ENCODE measurements around the gene IRF1.

The IRF1 gene

DNA sequence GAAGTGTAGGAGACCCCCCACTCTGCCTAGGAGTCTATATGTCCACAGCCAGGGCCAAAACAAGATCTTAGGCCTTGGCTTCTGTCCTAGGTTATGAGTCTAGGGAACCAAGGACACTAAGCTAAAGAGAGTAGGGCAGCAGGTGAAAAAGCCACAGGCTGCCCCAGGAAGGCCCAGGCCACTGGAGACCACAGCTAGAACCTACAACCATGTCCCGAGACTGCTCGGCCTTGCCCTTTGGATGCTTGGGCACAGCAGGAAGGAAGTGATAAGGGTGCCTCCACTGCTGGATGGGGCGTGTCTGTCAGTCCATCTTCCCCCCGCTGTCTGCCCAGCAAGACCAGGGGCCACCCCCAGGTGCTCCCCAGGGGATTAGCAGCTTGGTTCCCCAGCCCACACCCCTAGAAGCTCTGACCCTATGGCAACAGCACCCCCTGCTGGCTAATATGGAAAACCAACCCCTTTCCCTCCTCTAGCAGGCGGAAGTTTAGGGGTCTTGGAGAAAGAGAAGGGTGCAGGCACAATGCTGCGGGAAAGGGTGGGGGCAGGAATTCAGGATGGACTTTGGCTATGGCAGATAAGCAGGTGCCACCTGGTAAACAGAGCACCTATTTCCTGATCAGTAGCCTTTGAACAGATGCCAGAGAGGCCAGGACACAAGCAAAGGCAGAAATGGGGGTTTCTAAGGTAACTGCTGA, 10.5 kb upstream of the IRF1 start:
- FAIRE-seq = no peak

- no peak for FAIRE-seq
Measured at GRCh38 chr5:132500244-132500930, 9.8 kb upstream of the IRF1 start.

DNA sequence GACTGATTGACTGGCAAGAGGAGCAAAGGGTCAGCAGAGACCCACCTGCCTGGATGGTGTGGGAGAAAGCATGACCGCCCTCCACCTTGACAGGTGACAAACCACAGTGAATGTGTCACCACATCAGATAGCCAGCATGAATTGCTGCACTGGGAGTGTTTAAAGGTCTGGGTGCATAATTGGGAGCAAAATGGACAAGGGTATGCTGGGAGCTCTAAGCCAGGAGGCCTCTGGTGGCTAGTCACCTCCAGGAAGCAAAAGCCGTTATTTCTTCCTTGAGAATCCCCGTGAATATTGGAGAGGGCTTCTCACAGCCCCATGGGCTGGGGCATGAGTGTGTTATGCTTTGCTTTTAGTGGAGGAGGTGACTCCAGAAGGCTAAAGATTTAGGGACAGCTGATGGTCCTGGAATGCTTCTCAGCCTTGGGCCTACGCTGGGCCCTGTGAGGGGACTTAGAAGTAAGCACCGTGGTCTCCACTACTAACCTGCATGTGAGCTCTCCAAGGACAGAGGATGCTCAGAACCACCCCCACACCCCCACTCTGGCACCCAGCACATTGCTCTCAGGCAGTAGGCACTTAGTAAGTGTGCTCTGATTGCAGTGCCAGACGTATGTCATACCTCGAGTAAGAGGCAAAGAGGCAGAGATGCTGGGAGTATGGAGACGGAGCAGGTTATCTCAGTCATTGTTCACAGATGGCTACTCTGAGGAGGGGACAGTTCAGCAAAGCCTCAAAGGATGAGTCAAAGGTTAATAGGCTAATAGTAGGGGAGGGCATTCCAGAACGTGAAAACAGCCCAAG, 9.1 kb upstream of the IRF1 start:
- no peak for FAIRE-seq

DNA sequence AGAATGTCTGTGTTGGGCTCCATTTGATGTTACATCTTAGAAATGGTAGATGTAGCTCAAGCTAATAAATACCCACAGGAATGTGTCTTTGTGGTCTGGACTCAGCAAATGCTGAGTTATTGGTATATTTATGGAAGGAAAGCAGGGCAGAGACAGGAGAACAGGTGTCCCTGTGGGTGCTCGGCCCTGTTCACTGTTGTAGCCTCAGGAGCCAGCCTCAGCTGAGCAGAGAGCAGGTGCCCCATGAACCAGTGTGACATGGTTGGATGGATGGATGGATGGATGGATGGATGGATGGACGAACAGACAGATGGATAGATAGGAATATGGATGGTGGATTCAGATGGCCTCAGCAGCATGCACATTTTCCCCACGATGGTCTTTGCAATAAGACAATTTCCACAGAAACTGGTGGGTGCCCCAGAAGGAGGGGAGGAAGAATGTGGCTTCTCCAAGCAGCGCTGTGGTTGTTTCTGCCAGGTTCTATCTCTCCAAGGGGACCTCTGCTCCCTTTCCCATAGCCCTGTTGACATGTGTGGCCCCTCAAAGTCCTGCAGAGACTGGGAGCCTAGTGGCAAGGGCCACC, 8.2 kb upstream of the IRF1 start:
- no peak for FAIRE-seq

DNA sequence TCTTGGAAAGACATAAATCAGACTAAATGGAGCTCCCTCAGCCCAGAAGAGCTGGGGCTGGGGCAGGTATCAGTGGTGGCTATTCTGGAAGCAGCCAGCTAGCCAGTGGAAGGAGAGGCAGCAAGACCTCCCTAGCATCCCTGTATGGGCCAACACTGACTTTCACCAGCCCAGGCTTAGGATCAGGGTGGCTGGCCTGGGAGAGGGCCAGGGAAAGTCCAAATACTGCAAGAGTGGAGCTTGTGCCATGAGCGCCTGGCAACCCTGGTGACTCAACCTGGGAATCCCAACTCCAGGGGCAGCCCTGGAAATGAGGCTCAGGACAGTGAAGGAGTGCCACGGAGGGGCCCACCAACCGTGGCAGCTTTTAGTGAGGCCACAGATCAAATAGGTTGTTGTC, 7.6 kb upstream of the IRF1 start:
- FAIRE-seq = no peak

DNA sequence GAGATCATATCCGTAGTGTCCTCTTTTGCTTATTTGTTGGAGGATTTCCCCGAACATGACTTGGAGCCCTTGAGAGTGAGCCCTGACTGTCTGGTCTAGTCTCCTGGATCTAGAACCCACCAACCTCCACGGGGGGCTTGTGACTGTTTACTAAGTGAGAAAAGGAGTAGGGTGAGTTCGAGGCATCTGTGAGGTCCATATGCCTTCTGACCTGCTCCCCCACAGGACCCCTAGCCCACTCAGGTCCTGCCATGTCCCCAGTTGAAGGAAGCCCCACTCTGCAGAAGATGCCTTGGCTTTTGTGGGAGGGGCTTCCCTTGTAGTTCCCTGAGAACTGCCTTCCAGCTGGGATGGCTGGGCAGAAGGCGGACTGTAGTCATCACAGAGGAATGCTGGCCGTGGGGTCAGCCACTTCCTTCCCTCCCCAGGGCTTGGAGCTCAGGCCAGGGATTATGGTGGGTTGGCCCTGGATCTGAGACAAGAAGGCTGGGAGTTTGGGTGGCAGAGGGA, 7.0 kb upstream of the IRF1 start:
- no peak for FAIRE-seq

DNA sequence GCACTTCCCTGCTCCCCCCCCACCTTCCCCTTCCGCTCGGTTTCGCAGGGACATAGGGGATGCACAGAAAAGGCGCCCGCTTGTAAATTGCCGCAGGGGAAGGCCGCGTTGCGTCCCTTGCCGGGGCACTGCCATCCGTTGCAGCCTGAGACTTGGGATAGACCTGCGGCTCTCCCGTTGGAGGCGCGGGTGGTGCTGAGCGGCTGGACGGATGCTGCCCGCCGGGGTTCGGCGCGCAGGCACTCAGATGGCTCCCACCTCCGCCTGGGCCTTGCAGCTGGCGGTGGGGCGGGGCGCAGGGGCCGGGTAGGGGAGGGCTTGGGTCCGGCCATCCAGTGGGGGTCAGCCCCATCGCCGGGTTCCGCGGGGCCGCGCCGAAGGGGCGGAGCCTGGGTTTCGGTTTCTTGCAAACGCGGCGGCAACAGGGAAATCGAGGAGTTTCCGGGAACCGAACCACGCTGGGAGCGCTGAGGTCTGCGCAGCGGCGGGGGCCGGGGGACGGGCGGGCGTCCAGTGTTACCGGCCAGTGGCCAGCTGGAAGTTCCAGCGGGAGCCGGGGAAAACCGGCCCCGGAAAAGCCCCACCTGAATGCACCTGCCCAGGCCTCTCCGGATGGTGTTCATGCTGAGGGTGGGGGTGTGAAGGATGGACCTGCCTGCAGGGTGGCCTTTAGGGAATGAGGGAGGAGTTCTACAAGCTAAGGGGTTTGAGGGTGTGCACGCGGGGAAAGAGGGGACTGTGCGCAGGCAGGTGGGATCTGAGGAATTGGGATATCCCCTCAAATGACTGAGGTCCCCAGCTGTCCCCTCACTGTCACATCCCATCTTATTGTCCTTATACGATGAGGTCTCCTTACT, 6.3 kb upstream of the IRF1 start:
- FAIRE-seq = no peak

DNA sequence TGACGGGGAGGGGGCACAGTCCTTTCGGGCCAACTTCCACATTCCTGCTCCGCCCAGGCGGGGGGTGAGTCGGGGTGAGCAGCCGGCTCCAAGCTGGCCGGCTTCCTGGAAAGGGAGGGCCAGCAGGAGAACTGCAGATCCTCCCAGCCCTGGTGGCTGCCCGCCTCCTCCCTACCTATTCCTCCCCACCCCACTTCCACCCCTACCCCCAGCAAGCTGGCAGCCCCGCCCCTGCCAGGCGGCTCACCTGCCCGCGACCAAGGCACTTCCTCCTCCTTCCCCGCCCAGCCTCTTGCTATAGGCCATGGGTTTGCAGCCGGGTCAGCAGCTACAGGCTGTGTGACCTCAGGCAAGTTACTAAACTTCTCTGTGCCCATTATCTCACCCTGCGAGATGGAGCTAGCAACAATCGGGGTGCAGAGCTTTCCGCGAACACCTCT, 5.6 kb upstream of the IRF1 start:
- no peak for FAIRE-seq

DNA sequence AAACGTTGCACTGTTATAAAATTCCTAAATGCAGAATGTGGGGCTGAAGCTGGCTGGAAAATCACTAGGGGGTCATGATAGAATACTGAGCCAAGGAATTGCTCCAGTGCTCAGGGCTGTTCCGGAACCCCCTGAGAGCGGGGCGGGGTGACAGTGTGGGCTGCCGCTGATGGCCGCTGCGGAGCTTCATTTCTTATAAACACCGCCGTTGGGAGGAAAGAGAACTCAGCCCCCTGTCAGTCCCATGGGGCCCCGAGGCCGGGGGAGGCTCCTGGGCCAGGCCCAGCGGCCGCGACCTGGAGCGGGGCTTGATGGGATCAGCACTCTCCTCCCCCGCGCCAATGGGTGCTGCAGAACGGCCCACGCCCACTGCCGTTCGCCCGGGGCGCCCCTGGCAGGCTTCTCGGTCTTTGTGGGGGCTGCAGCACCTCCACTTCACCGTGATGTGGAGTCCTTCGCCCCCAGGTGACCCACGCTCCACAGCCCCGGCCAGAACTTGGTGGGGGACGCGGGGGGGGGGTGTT, 5.2 kb upstream of the IRF1 start:
- FAIRE-seq = no peak

- no peak for FAIRE-seq
Measured at GRCh38 chr5:132493821-132494220, 3.2 kb upstream of the IRF1 start.

- no peak for FAIRE-seq
Measured at GRCh38 chr5:132493241-132493640, 2.7 kb upstream of the IRF1 start.

DNA sequence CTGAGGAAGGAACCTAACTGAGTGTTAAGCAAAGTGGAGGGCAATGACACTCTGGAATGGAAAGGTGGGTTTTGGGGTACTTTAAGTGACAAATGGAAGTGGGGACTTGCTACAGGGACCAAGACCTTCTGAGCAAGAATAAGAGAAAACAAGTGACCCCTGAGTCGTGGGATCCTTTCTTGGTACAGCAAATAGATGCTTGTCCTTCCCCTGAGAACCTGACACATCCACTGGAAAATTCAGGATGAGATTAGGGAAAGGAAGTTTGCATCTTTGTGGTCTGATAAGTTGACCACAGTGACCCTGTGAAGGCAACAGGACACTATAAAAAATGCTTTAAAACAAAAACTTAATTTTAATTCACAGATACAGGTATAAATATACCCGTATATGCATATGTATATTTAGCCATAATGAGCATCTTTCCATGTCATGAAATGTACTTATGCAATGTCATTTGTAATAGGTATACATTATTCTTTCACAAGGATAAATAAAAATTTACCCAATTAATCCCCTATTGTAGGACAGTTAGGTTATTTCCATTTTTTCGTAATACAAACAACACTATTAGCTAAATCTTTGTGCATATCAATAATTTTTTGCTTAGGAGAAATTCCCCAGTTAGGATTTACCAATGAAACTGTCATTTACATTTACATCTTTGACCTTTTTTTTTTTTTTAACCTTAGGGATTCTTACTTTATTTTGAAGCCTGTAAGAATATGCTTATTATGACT, 2.0 kb upstream of the IRF1 start:
- no peak for FAIRE-seq

DNA sequence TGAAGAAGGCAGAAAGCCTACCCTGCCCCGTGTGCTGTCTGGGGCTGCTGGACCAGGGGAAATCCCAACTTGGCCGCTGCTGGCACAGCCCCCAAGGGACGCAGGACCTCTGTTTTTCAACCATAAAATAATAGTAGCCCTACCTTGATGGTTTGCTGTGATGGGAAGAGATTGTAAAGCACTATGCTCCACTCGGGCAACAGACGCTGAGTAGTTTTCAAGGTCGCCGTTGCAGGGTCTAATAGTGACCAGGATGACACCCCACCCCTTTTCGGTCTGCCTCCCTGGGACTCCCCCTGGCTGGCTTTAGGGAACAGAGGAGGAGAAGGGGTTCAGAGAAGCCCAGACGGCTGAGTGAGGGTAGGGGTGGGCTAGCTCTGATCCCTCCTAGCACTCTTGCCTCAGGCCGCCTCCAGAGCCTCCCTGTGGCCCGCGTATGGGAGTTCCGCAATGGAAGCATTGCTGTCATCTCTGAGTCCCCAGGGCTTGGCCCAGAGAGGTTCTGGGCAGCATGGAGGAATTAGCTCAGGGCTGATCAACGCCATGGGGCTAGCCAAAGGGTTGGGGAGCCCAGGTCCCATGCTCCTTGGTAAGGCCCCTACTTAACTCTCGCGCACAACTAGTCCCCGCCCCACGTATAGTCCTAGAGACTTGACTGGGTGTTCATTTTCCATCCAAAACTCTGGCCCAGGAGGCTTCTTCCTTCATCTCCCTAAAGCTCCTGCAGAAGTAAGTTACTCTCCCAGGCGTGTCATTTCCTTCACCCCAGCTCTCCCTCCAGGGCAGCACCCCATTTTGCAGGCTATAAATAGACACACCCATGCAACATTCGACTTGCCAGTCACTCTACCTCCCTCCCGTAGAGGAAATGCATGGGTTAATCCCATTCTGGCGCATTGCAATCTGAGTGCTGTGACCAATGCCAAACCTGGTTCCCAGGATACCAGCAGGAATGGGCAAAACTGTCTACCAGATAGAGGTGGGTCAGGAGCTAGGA, 1.1 kb upstream of the IRF1 start:
- no peak for FAIRE-seq

GRCh38 chr5:132489871-132490483, 596 bp downstream of the IRF1 start:
- no peak for FAIRE-seq

DNA sequence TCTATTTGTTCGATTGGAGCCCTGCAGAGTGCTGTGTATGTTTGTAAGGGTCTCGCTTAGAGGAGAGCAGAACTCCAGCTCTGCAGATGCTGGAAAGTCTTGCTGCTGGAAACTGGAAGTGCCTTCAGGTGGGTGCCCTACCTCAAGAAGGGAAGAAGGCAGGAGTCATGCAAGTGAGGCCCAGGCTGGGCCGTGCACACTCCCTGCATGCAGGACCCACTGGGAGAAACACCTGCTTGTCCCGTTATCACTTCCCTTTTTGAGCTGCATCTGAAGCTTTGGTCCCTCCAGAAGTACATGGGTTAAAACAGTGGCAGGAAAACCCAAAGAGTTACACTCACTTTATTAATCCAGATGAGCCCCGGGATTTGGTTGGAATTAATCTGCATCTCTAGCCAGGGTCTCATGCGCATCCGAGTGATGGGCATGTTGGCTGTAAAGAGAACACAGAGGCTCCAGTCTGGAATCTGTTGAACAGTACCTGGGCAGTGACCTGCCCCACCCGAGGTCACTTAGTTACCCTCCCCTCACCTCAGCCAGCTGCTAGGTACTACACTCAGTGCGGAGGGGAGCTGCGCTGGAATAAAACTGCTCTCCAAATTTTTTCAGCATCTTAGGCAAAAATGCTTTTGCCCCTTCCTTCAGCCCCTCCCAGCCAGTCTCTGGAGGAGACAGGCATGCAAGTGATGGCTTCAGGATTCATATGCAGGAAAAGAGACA, 1.4 kb downstream of the IRF1 start:
- FAIRE-seq = no peak

DNA sequence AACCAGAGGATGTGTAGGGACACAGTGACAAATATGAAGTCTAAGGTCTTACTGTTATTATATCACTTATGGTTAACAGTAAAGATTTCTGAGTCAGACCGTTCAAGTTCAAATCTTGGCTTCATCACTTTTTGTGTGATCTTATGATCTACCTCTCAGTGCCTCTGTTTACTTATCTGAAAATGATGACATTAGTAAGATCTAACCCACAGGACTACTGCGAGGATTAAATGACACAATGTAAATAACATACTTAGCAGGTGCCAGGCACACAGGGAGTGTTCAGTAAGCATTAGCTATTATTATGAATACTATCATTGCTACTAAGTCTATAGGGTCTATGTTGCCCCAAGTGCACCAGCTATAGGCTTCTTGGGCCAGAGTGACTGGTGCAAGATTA, 2.0 kb downstream of the IRF1 start:
- no peak for FAIRE-seq

GRCh38 chr5:132487841-132488555, 2.6 kb downstream of the IRF1 start:
- FAIRE-seq = no peak

- FAIRE-seq = no peak
Measured at GRCh38 chr5:132487095-132487428, 3.5 kb downstream of the IRF1 start.
